ENCODE data around the gene SLC2A4.

The SLC2A4 gene

DNA sequence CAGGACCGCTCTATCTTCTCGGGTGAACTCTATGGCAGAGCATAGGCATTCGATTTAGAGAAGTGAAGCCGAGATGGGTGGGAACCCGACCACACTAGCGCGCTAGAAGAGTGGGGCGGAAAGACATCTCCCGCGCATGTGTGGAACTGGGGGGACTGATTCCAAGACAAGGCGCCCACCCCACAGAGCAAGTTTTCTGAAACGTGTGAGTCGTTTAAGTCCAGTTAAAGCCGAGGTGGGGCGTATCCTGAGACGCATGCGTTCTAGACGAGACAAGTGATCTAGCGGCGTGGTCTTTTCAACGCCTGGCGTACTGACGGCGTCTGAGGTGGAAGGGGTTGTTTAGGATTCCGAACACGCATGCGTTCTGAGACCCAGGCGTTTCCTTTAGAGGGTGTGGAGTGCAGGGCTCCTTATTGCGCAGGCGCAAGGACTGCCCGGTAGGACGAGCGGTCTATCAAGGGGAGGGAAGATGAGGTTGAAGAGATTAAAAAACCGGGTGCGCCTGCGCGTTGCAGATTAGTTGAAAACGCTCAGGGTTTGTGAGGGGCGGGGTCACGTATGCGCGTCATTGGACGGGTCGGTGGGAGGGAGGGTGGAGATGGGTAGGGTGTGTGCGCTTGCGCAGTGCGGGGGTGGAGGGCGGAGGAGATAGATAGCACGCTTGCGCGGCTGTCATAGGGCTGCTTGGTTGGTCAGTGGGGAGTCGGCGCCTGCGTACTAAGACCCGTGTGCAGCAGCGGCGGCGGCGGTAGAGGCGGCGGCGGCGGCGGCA, 25.6 kb downstream of the SLC2A4 start, which contains the start of gene EIF5A:
Gene EIF5A (plus strand): TSS at position 718 of the 775 bp plus-strand sequence. CDS start 2,008 bp downstream, outside the sequence.
- DNase-seq (ENCODE audit: low spot score), result peak; percentile 100

DNA sequence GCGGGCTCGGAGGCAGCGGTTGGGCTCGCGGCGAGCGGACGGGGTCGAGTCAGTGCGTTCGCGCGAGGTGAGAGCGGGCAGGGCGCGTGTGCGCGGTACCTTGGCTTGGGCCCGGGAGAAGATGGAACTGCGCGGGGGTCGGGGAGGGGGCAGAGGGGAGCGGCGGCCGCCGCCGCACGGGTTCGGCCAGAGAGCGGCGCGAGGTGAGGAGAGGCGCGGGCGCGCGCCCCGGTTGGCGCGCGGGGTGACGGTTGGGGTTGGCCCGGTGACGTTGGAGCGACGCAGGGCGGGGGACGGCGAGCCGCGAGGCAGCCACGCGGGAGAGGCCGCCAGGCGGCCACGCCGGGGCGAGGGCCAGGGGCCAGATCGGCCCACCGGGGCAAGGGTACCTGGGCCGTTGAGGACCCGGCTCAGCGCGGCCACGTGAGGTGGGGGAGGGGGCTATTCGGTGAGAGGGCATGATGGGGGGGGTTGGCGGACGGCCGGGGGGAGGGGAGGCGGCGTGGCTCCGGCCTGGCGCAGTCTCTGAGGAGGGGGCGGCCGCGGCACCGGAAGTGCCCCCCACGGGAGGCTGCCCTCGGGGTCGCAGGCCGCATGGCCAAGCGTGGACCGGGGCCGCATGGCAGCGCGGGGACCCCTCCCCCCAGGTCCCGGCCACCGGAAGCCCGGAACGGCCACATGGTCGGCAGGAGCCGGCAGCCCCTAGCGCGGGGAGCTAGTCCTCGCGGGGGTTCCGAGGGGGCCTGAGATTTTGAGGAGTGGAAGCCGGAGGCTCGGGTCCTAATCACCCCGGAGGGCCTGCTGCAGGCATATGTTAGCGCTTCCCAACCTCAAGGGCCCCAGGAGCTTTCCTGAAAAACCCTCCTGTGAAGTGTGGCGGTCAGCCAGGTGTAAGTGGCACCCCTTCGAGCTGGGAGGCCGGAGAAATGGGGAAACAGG, 26.4 kb downstream of the SLC2A4 start:
- peak; percentile 67 for DNase-seq (ENCODE audit: low spot score)

- peak; percentile 88 for DNase-seq (ENCODE audit: low spot score)
Observed at GRCh38 chr17:7308625-7309433, 27.3 kb downstream of the SLC2A4 start.

- DNase-seq (ENCODE audit: low spot score), result no peak
Observed at GRCh38 chr17:7309628-7310027, 28.1 kb downstream of the SLC2A4 start.

GRCh38 chr17:7311110-7311705, 29.7 kb downstream of the SLC2A4 start:
- DNase-seq (ENCODE audit: low spot score), result no peak

DNA sequence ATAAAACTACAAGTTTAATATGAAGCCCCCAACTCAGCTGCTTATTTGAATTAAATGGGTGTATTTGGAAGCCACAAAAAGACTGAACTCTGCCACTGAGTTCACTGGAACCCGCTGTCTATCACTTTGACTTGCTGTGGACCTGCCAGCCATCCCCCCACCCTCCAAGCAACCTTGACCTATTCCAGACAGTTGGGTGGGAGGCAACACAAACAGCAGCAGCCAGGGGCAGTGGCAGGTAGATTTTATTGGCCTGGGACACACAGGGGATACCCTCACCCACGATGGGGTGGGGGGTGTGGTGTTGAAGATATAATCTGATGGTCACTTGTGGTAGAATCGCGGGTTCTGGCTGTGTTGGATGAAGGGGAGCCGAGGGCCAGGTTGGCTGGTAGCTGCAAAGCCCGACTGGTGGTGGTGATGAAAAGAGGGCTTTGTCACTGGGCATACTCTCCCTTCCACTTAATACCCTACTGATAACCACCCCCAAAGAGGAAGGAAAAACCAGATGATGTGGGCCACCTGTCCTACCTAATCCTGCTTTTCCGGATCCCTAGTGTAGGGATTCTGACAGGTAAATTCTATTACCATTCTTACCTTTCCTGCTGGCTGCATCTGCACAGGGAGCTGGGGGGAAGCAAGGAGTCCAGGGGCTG, 31.0 kb downstream of the SLC2A4 start:
- no peak for DNase-seq (ENCODE audit: low spot score)

GRCh38 chr17:7313088-7313889, 31.8 kb downstream of the SLC2A4 start:
- DNase-seq (ENCODE audit: low spot score), result no peak

DNA sequence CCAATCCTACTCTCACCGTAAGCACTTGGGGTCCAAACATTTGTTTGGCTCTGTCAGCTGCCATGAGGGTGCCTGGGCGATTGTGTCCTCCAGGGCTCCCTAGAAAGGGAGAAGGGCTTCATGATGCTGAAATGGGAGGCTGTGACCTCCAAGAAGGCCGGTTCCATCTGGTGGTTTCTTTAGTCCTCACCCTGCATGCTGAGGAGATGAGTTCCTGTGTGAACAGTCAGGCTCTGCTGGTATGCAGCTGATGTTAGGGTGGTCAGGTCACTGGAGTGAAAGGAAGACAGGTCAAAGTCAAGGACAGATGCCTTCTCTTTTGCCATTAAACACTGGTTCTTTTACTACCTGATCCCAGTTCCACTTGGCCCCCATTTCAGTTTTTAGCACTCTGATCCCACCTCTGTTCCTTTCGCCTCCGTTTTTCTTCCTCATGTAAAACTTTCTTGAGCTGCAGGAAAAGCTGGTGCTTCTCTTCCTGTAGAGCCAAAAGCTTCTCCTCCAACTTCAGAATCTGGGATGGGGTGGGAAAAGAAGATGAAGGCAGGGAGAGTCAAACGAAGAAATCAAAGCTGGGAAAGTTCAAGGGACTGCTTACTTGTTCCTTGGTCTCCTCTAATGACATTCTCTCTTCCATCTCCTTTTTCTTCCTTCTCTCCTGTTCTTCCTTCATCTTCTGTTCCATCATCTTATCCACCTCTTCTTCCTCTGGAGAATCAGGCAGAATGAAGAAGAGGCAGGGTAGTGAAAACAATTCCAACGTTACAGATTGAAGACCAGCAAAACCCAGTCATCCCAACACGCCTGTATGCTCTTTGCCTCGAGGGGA, 32.6 kb downstream of the SLC2A4 start:
- DNase-seq (ENCODE audit: low spot score), result no peak

DNA sequence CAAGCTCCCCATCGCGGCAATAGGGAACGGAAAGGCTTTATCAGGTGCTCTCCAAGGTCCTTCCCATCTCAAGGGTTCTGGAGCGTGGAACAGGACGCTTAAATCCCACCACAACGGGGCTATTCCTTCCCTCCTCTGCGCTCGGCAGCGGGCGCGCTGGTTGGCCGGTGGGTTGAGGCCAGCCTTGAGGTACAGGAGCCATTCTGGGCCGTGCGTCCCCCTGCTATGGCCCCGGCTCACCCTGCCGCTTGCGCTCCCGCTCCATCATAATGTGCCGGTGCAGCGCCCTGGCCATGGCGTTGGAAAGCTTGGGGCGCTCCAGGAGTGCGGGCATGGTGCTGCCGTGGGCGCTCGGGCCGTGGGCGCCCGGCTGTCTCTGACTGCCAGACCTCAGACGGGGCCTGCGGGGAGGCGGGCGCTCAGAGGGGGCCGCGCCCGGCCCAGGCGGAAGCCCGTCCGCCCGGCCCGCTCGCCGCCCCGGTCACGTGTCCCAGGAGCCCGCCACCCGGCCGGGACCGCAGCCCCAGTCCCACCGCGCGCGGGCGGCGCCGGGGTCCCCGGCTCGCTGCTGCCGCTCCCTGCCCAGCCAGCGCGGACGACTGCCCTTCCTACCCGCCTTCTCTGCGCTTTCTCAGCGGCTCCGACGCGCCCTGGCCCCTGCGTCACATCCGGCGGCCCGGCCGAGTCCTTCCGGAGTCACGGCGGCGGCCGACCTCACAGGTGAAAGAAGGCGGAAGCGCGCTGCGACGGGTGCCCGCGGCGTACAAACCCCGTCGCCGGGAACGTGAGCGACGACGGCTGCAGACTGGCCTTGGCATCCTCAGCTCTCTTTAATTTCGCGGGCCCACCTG, 33.4 kb downstream of the SLC2A4 start, which contains the start of gene GPS2:
Gene GPS2 (minus strand): TSS at position 642 of the 851 bp plus-strand sequence. CDS start 308 bp downstream, at position 334.
- peak; percentile 89 for DNase-seq (ENCODE audit: low spot score)

GRCh38 chr17:7315570-7316235, 34.2 kb downstream of the SLC2A4 start:
- no peak for DNase-seq (ENCODE audit: low spot score)

DNA sequence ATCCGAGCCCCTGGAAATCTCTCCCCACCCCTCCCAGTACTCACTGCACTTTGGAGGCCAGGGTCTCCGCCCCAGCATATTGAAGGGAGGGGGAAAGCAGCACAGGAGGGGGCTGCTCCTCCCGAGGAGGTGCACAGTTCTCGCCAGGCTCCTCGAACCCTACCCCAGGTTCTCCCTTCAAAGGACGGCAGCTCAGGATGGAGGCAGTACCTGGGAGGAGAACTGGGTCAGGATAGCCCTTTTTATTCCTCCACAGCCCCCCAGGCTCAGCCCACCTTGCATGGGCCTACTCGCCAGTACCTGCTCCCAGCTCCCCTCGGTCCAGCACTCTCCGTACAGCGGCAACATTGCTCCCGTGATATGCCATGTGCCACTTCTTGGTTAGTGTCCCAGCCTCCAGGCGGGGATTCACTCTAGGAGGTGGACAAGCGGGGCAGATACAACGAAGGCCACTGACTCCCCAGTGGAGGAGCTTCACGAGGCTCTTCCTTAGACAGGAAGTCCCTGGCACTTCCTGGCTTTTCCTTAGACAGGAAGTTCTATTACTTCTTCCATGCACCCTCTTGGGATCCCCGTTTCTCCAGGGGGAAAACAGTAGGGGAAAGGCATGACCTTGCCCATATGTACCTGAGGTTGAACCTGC, 35.8 kb downstream of the SLC2A4 start:
- DNase-seq (ENCODE audit: low spot score), result no peak

DNA sequence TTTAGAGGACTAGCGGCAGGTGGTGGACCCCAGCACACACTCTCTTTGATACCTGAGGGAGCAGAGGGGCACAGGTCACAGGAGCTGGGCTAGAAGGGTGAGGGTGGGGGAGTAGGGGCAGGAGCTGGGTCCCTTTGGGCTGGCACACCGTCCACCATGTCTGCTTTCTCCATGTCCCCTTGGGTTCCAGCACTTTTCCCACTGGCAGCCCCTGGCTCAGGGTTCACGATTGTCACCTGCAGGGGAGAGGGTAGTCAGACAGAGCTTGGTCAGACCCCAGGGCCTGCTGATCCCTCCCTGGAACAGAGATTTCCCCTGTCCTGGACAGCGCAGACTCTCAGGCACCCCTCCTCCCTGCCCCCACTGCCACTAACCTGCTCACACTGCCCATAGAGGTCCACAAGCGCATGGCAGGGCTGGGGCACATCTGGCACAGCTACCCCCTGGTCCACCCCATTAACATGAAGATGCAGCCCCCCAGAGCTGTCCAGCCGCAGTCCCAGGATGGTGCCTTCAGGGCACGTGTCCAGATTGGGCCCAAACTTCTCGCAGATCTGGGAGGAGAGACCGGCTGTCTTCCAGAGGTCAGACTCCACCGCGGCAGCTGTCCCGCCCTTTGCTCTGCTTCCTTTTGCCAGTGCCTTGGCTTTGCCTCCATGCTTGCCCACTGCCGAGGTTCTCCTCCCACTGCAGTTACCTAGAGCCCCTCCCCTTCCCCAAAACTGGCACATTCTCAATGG, 36.8 kb downstream of the SLC2A4 start:
- DNase-seq (ENCODE audit: low spot score), result no peak

DNA sequence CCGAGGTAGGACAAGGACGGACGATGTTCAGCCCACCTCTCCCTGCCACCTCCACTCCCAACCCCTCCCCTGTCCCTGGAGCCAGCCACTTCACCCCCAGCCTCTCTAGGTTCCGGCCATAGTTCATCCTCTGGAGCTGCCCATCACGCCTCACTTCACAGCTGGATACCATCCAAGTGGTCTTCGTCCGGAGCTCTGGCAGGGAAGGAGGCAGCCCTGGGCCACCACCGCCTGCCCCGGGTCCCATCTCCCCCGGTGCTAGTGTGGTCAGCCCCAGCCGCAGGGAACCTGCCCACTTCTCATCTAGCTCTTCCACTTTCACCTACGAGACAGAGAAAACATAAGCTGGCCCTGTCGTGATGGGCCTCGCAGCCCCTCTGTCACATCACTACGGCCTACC, 39.9 kb downstream of the SLC2A4 start:
- DNase-seq (ENCODE audit: low spot score), result no peak

GRCh38 chr17:7322520-7323194, 41.1 kb downstream of the SLC2A4 start:
- no peak for DNase-seq (ENCODE audit: low spot score)

DNA sequence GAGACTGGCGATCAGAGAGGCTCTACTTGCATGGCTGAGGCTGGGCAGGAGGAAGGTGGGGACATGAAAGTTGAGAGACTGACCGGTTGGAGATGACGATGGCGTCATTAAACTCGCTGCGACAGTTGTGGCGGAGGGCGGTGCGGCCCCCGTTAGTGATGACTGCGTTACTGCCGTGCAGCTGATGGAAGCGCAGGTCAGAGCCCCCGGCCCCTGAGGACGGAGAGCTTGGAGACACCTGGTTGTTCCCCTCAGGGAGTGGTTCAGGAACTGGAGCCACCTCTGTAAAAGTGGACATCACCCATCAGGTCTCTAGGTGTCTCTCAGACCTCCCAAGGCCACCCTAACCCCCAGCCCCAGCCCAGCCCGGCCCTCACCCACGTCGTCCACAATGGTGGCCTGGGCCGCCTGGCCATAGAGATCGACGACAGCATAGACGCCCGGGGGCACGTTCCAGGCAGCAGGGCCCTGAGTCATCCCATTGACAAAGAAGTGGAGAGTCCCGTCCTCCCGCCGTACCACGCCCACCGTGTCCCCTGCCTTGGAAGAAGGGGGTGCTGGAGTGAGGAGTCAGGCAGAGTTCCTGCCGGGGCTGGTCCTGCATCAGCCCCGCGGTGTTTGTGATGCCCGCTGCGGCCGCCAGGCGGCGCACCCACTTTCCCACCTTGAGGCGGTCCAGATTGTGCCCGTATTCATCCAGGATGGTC, 42.4 kb downstream of the SLC2A4 start:
- peak; percentile 66 for DNase-seq (ENCODE audit: low spot score)
